Measurements from ENCODE around the gene BTRC.

DNA sequence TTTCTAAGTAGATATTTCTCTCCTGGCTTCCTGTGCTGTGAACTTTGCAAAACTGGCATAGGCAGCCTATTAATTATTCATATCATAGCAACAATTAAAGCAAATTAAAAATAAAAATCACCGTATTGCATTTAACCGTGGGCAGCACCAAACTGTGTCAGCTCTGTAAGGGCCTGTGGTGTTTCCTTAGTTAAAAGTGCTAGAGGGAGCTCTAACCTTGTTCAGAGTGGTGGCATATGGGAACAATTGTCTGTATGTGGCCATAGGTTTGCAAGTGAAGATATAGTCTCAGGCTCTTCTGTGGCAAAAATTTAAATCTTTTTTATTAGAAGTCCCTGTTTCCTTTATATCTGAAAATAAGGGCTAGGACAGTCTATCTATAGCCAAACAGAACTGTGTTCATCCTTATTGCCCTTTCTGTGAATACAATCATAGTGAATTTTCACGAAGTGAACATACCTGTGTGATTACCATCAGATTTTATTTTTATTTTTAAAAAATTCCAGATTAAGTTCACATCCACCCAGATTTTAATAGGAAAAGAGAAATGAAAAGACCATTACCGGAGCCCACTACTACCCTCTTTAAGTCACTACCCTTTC, 141.5 kb downstream of the BTRC start:
- peak; percentile 30 to 44; a peak in 2 of 5 replicates for TF ChIP-seq RAD21 (conservative IDR thresholded peaks at IDR 0.05 in 1 of 2, IDR thresholded peaks at IDR 0.05 in 1 of 2)
- TF ChIP-seq POLR2A (IDR thresholded peaks at IDR 0.05; ENCODE audit: low read length): no peak
- no peak for TF ChIP-seq SREBF2 (IDR thresholded peaks at IDR 0.05)
- TF ChIP-seq CTCF (IDR thresholded peaks at IDR 0.05): peak; percentile 50; the same call in 2 of the 3 replicates
- no peak for TF ChIP-seq MAX (IDR thresholded peaks at IDR 0.05)
- TF ChIP-seq REST (IDR thresholded peaks at IDR 0.05): no peak
- no peak for TF ChIP-seq CHD2 (IDR thresholded peaks at IDR 0.05; ENCODE audit: low read length, partially characterized antibody)
- no peak for TF ChIP-seq CBX2 (IDR thresholded peaks at IDR 0.05; ENCODE audit: borderline replicate concordance, low read depth)

All from A549 (cell line).